Epithelial cell of esophagus (primary cell): ENCODE data around the gene SLCO1C1.
"Not testable (repeated sequence)": the region's sequence is repeated elsewhere in the genome, so short reads cannot be mapped to it uniquely, and the experiment has no call there.

Source experiments
- DNase-seq: peaks from one replicate; pipeline ENCODE4 v3.0.0; 2010; ENCODE audit warnings: low read depth
- H3K4me3 ChIP-seq: 2 replicates; pipeline ENCODE4 v1.5.1; 2011; ENCODE audit warnings: mild to moderate bottlenecking, low read length, control low read depth
- CTCF ChIP-seq: IDR thresholded peaks from 2 replicates; pipeline ENCODE4 v1.5.1; 2011; ENCODE audit warnings: low read depth, mild to moderate bottlenecking, low read length, control low read depth, inconsistent platforms; ENCODE audit not compliant: insufficient read depth; ENCODE audit errors: missing control alignments

Gene SLCO1C1

GRCh38 chr12:20722142-20722541 lies 27.0 kb downstream of the SLCO1C1 start:
- no peak overlapping the region for H3K4me3 ChIP-seq
- no peak for TF ChIP-seq CTCF
- no peak for DNase-seq

GRCh38 chr12:20731274-20731673 lies 36.1 kb downstream of the SLCO1C1 start:
- no peak for DNase-seq
- no peak overlapping the region for H3K4me3 ChIP-seq
- TF ChIP-seq CTCF, result no peak

GRCh38 chr12:20740972-20741371 lies 45.8 kb downstream of the SLCO1C1 start:
- no peak for DNase-seq
- no peak for TF ChIP-seq CTCF
- H3K4me3 ChIP-seq, result no peak overlapping the region

- no peak for DNase-seq
- TF ChIP-seq CTCF, result no peak
- H3K4me3 ChIP-seq, result no peak overlapping the region
These were observed 53.1 kb downstream of the SLCO1C1 start for GRCh38 chr12:20748198-20748597.

GRCh38 chr12:20751046-20751445 lies 55.9 kb downstream of the SLCO1C1 start:
- H3K4me3 ChIP-seq, result no peak overlapping the region
- DNase-seq, result no peak
- TF ChIP-seq CTCF, result no peak

GRCh38 chr12:20777420-20777819 lies 82.3 kb downstream of the SLCO1C1 start:
- no peak for DNase-seq
- no peak overlapping the region for H3K4me3 ChIP-seq
- TF ChIP-seq CTCF, result no peak

GRCh38 chr12:20778969-20779368 lies 83.8 kb downstream of the SLCO1C1 start:
- no peak for TF ChIP-seq CTCF
- DNase-seq, result no peak
- no peak overlapping the region for H3K4me3 ChIP-seq

- H3K4me3 ChIP-seq, DNase-seq: not testable (repeated sequence)
These were observed 84.8 kb downstream of the SLCO1C1 start for GRCh38 chr12:20779971-20780370.

GRCh38 chr12:20783796-20784357 lies 88.7 kb downstream of the SLCO1C1 start:
- not testable (repeated sequence) for H3K4me3 ChIP-seq, DNase-seq
